Activated B cell treated with CpG ODN at 0.5 μM for 24 hours (primary cell): ENCODE results near the gene PPFIA3. TPM values are rescaled to one million over a fixed set of nuclear protein-coding genes. Genes with fewer than 3 reads are reported as not detected.

Source experiments
- ATAC-seq: fragments of 200-7000 bp; cut with Tn5 transposase; one replicate; pipeline ENCODE4 v1.10.0; 2021; ENCODE audit warnings: low read depth, mild to moderate bottlenecking, moderate library complexity
- CTCF ChIA-PET: fragments of 350-600 bp; sonication (Branson Sonifier 250); formaldehyde crosslinking; loops from one replicate; lab custom pipeline; 2021; ENCODE audit warnings: antibody characterized with exemption; lab: Charles Lee
- POLR2A ChIA-PET: fragments of 350-600 bp; sonication (Branson Sonifier 250); formaldehyde crosslinking; loops from one replicate; lab custom pipeline; 2021; ENCODE audit warnings: antibody characterized with exemption; lab: Charles Lee
- DNase-seq: peaks from one replicate; pipeline ENCODE4 v3.0.0; 2022
- H3K27ac Mint-ChIP-seq: one replicate; pipeline ENCODE4 v1.8.0; 2020; ENCODE audit warnings: mixed read lengths
- H3K27me3 Mint-ChIP-seq: one replicate; pipeline ENCODE4 v1.8.0; 2021; ENCODE audit warnings: mixed read lengths
- H3K36me3 Mint-ChIP-seq: one replicate; pipeline ENCODE4 v1.8.0; 2021; ENCODE audit warnings: low read depth, mixed read lengths
- H3K4me1 Mint-ChIP-seq: one replicate; pipeline ENCODE4 v1.8.0; 2021; ENCODE audit warnings: mixed read lengths
- H3K4me3 Mint-ChIP-seq: one replicate; pipeline ENCODE4 v1.8.0; 2020; ENCODE audit warnings: mild to moderate bottlenecking, mixed read lengths
- H3K9me3 Mint-ChIP-seq: one replicate; pipeline ENCODE4 v1.8.0; 2020; ENCODE audit warnings: mixed read lengths
- CTCF ChIP-seq: fragments of 200-600 bp; IDR thresholded peaks from one replicate; pipeline ENCODE4 v1.8.0; 2022; ENCODE audit warnings: antibody characterized with exemption, mild to moderate bottlenecking
- intact Hi-C: fragments of 100-400 bp; cut with micrococcal nuclease; formaldehyde crosslinking; loops from one replicate; pipeline ENCODE4 v1.15.1; 2024
- total RNA-seq: library from RNA; stranded (reverse); gene quantifications from 2 replicates; pipeline ENCODE4 v1.2.3, GENCODE V29; 2022

PPFIA3 gene
- total RNA-seq, 1 donor from 2014 or later = 3.6 TPM

GRCh38 chr19:49152119-49152550 is 32.8 kb downstream of the PPFIA3 start:
- no peak for DNase-seq
- POLR2A ChIA-PET = no interaction called here
- H3K36me3 Mint-ChIP-seq = no peaks in the 10 kb centered on the region
- no peak for TF ChIP-seq CTCF
- H3K4me3 Mint-ChIP-seq = no peak overlapping the region
- ATAC-seq = no peak
- H3K4me1 Mint-ChIP-seq = peaks cover 32% of the 10 kb centered on the region
- CTCF ChIA-PET = no interaction called here
- intact Hi-C loops = no loop called here
- peaks cover 10% of the 10 kb centered on the region for H3K9me3 Mint-ChIP-seq
- H3K27ac Mint-ChIP-seq = no peak overlapping the region
- peaks cover 50% of the 10 kb centered on the region for H3K27me3 Mint-ChIP-seq

DNA sequence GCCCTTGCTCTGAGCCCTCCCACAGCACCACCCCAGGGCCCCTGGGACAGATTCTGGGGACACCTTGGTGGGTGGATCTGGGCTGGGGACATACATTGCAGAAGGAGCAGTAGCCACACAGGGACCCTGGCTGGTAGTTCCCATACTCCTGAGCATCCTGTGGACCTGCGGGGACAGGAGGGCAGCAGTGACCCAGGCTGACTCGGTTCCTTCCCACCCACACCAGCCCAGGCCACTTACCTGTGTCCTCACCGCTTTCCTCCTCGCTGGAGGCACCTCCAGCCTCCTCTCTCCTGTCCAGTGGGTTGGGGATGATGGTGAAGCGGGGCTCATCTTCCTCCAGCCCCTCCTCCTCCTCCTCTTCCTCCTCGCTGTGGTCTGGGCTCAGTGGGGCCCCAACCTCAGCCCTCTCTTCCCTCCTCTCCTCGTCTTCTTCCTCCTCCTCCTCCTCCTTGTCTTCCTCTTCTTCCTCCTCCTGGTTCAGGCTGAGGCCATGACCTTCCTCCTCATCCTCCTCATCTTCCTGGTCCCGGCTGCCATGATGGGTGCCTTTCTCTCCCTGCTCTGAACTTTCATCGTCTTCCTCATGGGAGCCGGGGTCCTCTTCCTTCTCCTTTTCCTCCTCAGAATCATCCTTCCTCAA is 33.9 kb downstream of the PPFIA3 start:
- H3K9me3 Mint-ChIP-seq = peaks cover 10% of the 10 kb centered on the region
- no peak overlapping the region for H3K4me3 Mint-ChIP-seq
- POLR2A ChIA-PET = no interaction called here
- peaks cover 48% of the 10 kb centered on the region for H3K27me3 Mint-ChIP-seq
- TF ChIP-seq CTCF = no peak
- CTCF ChIA-PET = no interaction called here
- H3K27ac Mint-ChIP-seq = no peak overlapping the region
- H3K4me1 Mint-ChIP-seq = peaks cover 33% of the 10 kb centered on the region
- ATAC-seq (no peak), DNase-seq (no peak)
- H3K36me3 Mint-ChIP-seq = no peaks in the 10 kb centered on the region
- intact Hi-C loops = no loop called here

GRCh38 chr19:49154279-49154678 is 34.9 kb downstream of the PPFIA3 start:
- H3K27ac Mint-ChIP-seq = no peak overlapping the region
- no peaks in the 10 kb centered on the region for H3K36me3 Mint-ChIP-seq
- intact Hi-C loops = no loop called here
- H3K27me3 Mint-ChIP-seq = peaks cover 43% of the 10 kb centered on the region
- ChIA-PET POLR2A (no interaction called here), CTCF (no interaction called here)
- H3K4me3 Mint-ChIP-seq = no peak overlapping the region
- H3K4me1 Mint-ChIP-seq = peaks cover 27% of the 10 kb centered on the region
- H3K9me3 Mint-ChIP-seq = peaks cover 10% of the 10 kb centered on the region
- DNase-seq (no peak), ATAC-seq (no peak)
- no peak for TF ChIP-seq CTCF

DNA sequence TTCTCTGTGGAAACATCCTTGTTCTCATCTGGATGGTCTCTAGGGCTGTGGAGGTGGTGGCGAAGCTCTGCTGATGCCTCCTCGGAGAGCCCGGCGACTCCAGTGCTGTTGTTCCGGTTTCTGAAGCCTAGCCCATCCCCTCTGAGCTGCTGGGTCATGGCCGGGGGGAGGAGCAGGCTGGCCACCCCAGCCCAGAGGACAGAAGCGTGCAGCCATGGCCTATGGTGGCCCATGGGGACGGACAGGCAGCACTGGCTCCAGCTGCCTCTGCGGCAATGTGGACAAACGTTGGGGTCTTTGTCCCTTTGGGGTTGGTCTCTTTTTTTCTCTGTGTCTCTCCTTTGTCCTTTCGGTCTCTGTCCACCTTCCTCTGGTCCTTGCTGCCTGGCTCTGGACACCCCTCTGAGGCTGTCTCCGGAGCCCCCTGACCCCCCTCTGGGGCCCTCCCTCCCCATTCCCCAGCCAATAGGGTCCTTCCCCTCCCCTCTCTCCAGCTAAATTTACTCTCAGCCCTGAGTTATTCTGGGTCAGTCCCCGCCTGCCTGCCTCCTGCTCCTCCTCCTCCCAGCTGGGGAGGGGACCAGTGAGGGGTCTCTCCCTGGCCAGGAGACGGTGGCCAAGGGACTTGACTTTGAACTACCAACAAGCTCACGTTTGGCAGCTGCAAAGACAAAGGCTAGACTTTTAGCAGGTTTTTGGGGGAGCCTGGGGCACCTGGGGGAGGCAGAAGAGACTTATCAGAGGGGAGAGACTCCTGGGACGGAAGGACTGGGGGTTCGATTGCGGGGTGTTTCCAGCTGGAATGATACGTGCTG is 35.9 kb downstream of the PPFIA3 start, which contains the start of gene HRC:
Gene HRC (minus strand): TSS at position 392 of the 815 bp plus-strand sequence. CDS start 159 bp downstream, at position 233.
- Mint-ChIP-seq H3K4me1 (peaks cover 17% of the 10 kb centered on the region), H3K36me3 (no peaks in the 10 kb centered on the region), H3K27ac (no peak within 1 kb of the TSS), H3K4me3 (no peak within 1 kb of the TSS), H3K27me3 (peaks cover 48% of the 10 kb centered on the region), H3K9me3 (peaks cover 10% of the 10 kb centered on the region)
- DNase-seq (no peak), ATAC-seq (no peak)
- intact Hi-C loops = no loop called here
- POLR2A ChIA-PET = no interaction called here
- no peak for TF ChIP-seq CTCF
- CTCF ChIA-PET = no interaction called here

DNA sequence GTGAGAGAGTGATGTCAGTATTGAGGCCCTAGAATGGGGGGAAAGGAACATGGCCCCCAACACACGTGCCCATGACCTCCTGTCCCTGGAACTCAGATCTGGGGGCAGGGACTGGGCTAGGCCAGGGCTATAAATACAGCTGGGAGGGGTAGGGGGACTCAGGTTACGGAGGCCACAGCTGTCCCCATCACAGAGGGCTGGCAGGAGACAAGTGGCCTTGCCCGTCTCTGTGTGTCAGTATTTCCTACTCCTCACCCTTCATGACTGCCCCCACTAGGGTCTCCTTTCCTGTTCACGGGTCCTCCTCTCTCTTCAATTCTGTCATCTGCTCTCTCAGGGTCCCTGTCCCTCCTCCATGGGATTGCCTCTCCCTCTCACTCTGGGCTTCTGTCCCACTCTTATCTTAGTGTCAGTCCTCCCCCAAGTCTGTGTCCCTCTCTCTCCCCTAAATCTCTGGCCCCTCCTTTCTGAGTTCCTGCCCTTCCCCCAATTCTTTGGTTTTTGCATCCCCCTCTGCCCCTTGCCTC is 36.5 kb downstream of the PPFIA3 start:
- CTCF ChIA-PET = no interaction called here
- Mint-ChIP-seq H3K36me3 (no peaks in the 10 kb centered on the region), H3K27me3 (peaks cover 54% of the 10 kb centered on the region), H3K27ac (no peak overlapping the region), H3K4me3 (no peak overlapping the region), H3K4me1 (peaks cover 15% of the 10 kb centered on the region), H3K9me3 (peaks cover 10% of the 10 kb centered on the region)
- TF ChIP-seq CTCF = no peak
- intact Hi-C loops = no loop called here
- ATAC-seq (no peak), DNase-seq (no peak)
- POLR2A ChIA-PET = no interaction called here
